Gastrocnemius medialis (tissue), 4 donors: ENCODE data around the gene TEF. TPM values are rescaled to one million over a fixed set of nuclear protein-coding genes. Genes with fewer than 3 reads are reported as not detected.

Experiments
- ATAC-seq, 2 donors: fragments of 150-250 bp; one replicate each; pipeline ENCODE4 v1.9.1; 2016
- DNase-seq, 2 donors: peaks; one replicate each; pipeline ENCODE4 v3.0.0-alpha.2; 2019
- H3K27ac ChIP-seq, 4 donors: fragments of 200-600 bp; sonication (generic); 1 replicate in 1 of 4; 2 replicates in 3 of 4; pipeline ENCODE4 v1.5.1; 2016 to 2018; ENCODE audit warnings: mild to moderate bottlenecking in 2 of 4, moderate library complexity in 1 of 4
- H3K27me3 ChIP-seq, 3 donors: fragments of 200-600 bp; sonication (generic) in 2 of 3; 1 replicate in 1 of 3; 2 replicates in 2 of 3; pipeline versions ENCODE4 v1.5.1 to v1.6.0; 2016 to 2019; ENCODE audit warnings: mild to moderate bottlenecking in 1 of 3, moderate library complexity in 1 of 3
- H3K36me3 ChIP-seq, 2 donors: fragments of 200-600 bp; sonication (generic) in 1 of 2; one replicate each; pipeline ENCODE4 v1.5.1; 2017 to 2018
- H3K4me1 ChIP-seq, 2 donors: fragments of 200-600 bp; sonication (generic) in 1 of 2; one replicate each; pipeline ENCODE4 v1.5.1; 2016 to 2017; ENCODE audit warnings: mild to moderate bottlenecking in 2 of 2
- H3K4me3 ChIP-seq, 4 donors: fragments of 200-600 bp; sonication (generic) in 3 of 4; 1 replicate in 1 of 4; 2 replicates in 3 of 4; pipeline ENCODE4 v1.5.1; 2016 to 2019; ENCODE audit warnings: mild to moderate bottlenecking in 2 of 4
- H3K9me3 ChIP-seq, 3 donors: fragments of 200-600 bp; sonication (generic) in 2 of 3; 1 replicate in 1 of 3; 2 replicates in 2 of 3; pipeline ENCODE4 v1.5.1; 2016 to 2019
- CTCF ChIP-seq, 5 experiments: fragments of 450-650 bp in 3 of 5; fragments of 200-600 bp in 2 of 5; sonication (generic) in 2 of 5; IDR thresholded peaks in 4 of 5; conservative IDR thresholded peaks in 1 of 5; 1 replicate in 4 of 5; 2 replicates in 1 of 5; pipeline ENCODE4 v1.5.1; 2016 to 2019; ENCODE audit warnings: antibody characterized with exemption in 5 of 5, mild to moderate bottlenecking in 3 of 5, moderate library complexity in 3 of 5
- POLR2A ChIP-seq, 2 donors: fragments of 450-650 bp; IDR thresholded peaks; one replicate each; pipeline ENCODE4 v1.6.1; 2017; ENCODE audit warnings: antibody characterized with exemption in 2 of 2, mild to moderate bottlenecking in 2 of 2, moderate library complexity in 2 of 2
- in situ Hi-C, 4 donors: fragments of 200-750 bp; cut with MboI; loops; one replicate each; pipeline versions ENCODE4 v1.15.0 to v1.8.0; 2017; ENCODE audit warnings: low sequenced_read_pairs in 4 of 4
- intact Hi-C: fragments of 100-400 bp; cut with DNase I; formaldehyde crosslinking; loops from one replicate; pipeline ENCODE4 v1.15.1; 2023; ENCODE audit warnings: low total_unique reads
- total RNA-seq, 4 donors: library from RNA; depleted of rRNA; stranded (reverse); fragments of >200 nt; gene quantifications; one replicate each; pipeline versions ENCODE4 v1.1.0 to v1.2.3, GENCODE V29; 2016

Gene TEF
- total RNA-seq, 4 donors from 2014 or later, result 15.6 to 39.8 (median 19.5) TPM

- TF ChIP-seq POLR2A (IDR thresholded peaks at IDR 0.05) (no peak), CTCF (IDR thresholded peaks at IDR 0.05 in 4 of 5, conservative IDR thresholded peaks at IDR 0.05 in 1 of 5) (no peak)
- Histone ChIP-seq H3K27ac (no peak overlapping the region), H3K4me1 (no peaks in the 10 kb centered on the region), H3K27me3 (no peaks in the 10 kb centered on the region), H3K4me3 (no peak overlapping the region), H3K36me3 (peaks cover 0 to 58% of the 10 kb centered on the region in 2 donors), H3K9me3 (no peaks in the 10 kb centered on the region)
- ATAC-seq, result no peak
- DNase-seq, result no peak
- intact Hi-C loops, result no loop called here
- in situ Hi-C loops, result no loop called here
Measured at GRCh38 chr22:41334951-41335635, 46.6 kb upstream of the TEF start.

GRCh38 chr22:41338614-41339212 lies 43.0 kb upstream of the TEF start:
- H3K4me3 ChIP-seq, result no peak overlapping the region
- H3K27ac ChIP-seq, result no peak overlapping the region
- H3K36me3 ChIP-seq, result peaks cover 0 to 56% of the 10 kb centered on the region in 2 donors
- DNase-seq (no peak), ATAC-seq (no peak)
- H3K4me1 ChIP-seq, result no peaks in the 10 kb centered on the region
- intact Hi-C loops (no loop called here), in situ Hi-C loops (no loop called here)
- H3K27me3 ChIP-seq, result no peaks in the 10 kb centered on the region
- TF ChIP-seq CTCF (IDR thresholded peaks at IDR 0.05 in 4 of 5, conservative IDR thresholded peaks at IDR 0.05 in 1 of 5) (no peak), POLR2A (IDR thresholded peaks at IDR 0.05) (no peak)
- H3K9me3 ChIP-seq, result no peaks in the 10 kb centered on the region

GRCh38 chr22:41339823-41340222 lies 41.9 kb upstream of the TEF start:
- ATAC-seq, result no peak
- intact Hi-C loops, result no loop called here
- no peak for DNase-seq
- in situ Hi-C loops, result no loop called here
- H3K4me1 ChIP-seq, result no peaks in the 10 kb centered on the region
- TF ChIP-seq POLR2A (IDR thresholded peaks at IDR 0.05) (no peak), CTCF (IDR thresholded peaks at IDR 0.05 in 4 of 5, conservative IDR thresholded peaks at IDR 0.05 in 1 of 5) (no peak)
- peaks cover 0 to 61% of the 10 kb centered on the region in 2 donors for H3K36me3 ChIP-seq
- no peaks in the 10 kb centered on the region for H3K9me3 ChIP-seq
- H3K27me3 ChIP-seq, result no peaks in the 10 kb centered on the region
- H3K4me3 ChIP-seq, result no peak overlapping the region
- no peak overlapping the region for H3K27ac ChIP-seq

GRCh38 chr22:41340357-41340756 lies 41.4 kb upstream of the TEF start:
- no peaks in the 10 kb centered on the region for H3K4me1 ChIP-seq
- no peaks in the 10 kb centered on the region for H3K9me3 ChIP-seq
- intact Hi-C loops, result no loop called here
- ATAC-seq, result no peak
- no peak for DNase-seq
- peaks cover 0 to 60% of the 10 kb centered on the region in 2 donors for H3K36me3 ChIP-seq
- no peak overlapping the region for H3K4me3 ChIP-seq
- in situ Hi-C loops, result no loop called here
- no peak overlapping the region for H3K27ac ChIP-seq
- no peaks in the 10 kb centered on the region for H3K27me3 ChIP-seq
- no peak for TF ChIP-seq CTCF (IDR thresholded peaks at IDR 0.05 in 4 of 5, conservative IDR thresholded peaks at IDR 0.05 in 1 of 5)
- TF ChIP-seq POLR2A (IDR thresholded peaks at IDR 0.05), result no peak
